ENCODE results near the gene RBMS3. TPM values are rescaled to one million over a fixed set of nuclear protein-coding genes. Genes with fewer than 3 reads are reported as not detected.

The RBMS3 gene
- total and polyA plus RNA-seq, 2 of the 13 experiments (the other 11 are each of a cell fraction or from before 2014, with no cell fraction given), result not detected

DNA sequence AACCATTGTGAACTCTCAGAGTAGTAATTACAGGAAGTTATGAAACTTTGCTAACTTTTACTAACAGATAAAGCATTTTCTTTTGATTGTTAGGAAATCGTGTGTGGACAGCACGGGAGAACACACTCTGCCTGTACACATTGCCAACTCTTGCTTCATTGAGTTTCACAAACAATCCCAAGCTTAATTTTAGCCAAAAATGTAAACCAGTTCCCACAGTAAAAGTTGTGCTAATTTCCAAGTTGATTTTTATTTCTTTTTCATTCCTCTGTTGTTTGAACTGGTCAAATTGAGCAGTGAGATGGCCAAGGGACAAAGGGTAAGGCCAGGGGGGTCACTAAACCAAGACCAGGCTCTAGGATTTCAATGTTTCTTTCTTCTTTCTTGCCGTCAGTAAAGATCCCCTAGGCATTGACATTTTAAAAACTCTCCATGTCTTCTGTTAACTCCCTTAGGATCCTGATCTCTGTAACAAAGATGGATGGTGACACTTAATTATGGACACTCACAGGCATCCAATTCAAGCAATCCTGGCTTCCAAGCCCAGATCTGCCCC lies 414.9 kb downstream of the RBMS3 start:
- CTCF ChIA-PET (ENCODE audit: low intra/inter-chr PET ratio, low total read pairs), result no interaction called here
- Histone ChIP-seq H3K27ac (ENCODE audit: extremely low read length, insufficient read depth, low read length) (no peak overlapping the region), H3K36me3 (replicated peaks in 1 of 2; ENCODE audit: control insufficient read depth in 1 of 2, insufficient read depth in 2 of 2, low read length in 2 of 2) (no peaks in the 10 kb centered on the region), H3K4me3 (replicated peaks in 1 of 3; ENCODE audit: insufficient read depth in 1 of 3, low read depth in 2 of 3, low read length in 3 of 3) (no peak overlapping the region), H3K9ac (ENCODE audit: insufficient read depth, low read depth, low read length) (no peak overlapping the region), H4K20me1 (ENCODE audit: insufficient read depth, low read length) (no peaks in the 10 kb centered on the region), H3K27me3 (ENCODE audit: control insufficient read depth in 1 of 2, insufficient read depth in 2 of 2, low read length in 2 of 2) (no peaks in the 10 kb centered on the region), H3K4me2 (ENCODE audit: low read depth, low read length) (no peak overlapping the region), H3K79me2 (ENCODE audit: insufficient read depth, low read length) (no peaks in the 10 kb centered on the region), H2AFZ (ENCODE audit: low read length) (no peak overlapping the region), H3K4me1 (ENCODE audit: insufficient read depth, low read length) (no peaks in the 10 kb centered on the region), H3K9me3 (ENCODE audit: low read length) (no peaks in the 10 kb centered on the region)
- no TSS peak for BruUV-seq (replicated peaks)
- FAIRE-seq (no peak), ATAC-seq (no peak), DNase-seq (ENCODE audit: low spot score) (no peak)
- POLR2A ChIA-PET, result no interaction called here
- 3% methylated on average over 3 of the region's 3 CpGs for WGBS (ENCODE audit: low lambda C conversion rate)
- TF ChIP-seq GABPB1 (CRISPR knock-in tag; IDR thresholded peaks at IDR 0.05) (no peak), ZKSCAN8 (CRISPR knock-in tag; IDR thresholded peaks at IDR 0.05; ENCODE audit: borderline replicate concordance) (no peak), SP4 (CRISPR knock-in tag; IDR thresholded peaks at IDR 0.05) (no peak)
- intact Hi-C loops (cut with micrococcal nuclease; ENCODE audit: unreplicated experiment) (no loop called here), in situ Hi-C loops (cut with HindIII; ENCODE audit: extremely low pct_ligation_motif_present, low pct_unique_long_range_greater_than_20kb) (no loop called here)

DNA sequence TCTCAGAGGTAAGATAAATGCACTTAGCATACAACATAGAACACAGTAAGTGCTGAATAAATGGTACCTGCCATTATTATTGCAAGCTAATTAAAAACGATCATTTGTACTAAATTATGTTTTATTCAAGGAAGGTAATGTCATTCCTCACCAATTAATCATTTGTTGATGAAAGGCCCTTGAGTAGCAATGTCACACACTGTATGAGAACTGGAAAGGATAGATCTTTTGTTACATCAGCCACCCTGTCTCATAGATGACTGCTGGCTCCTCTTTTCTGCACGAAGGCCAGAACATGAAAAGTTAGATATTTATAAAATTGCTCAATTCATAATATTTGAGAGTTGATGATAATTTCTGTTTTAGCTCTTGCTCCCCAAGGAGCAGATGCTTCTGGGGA lies 415.4 kb downstream of the RBMS3 start:
- H2AFZ ChIP-seq (ENCODE audit: low read length), result no peak overlapping the region
- WGBS (ENCODE audit: low lambda C conversion rate), result 0% methylated on average over 2 of the region's 2 CpGs
- intact Hi-C loops (cut with micrococcal nuclease; ENCODE audit: unreplicated experiment) (no loop called here), in situ Hi-C loops (cut with HindIII; ENCODE audit: extremely low pct_ligation_motif_present, low pct_unique_long_range_greater_than_20kb) (no loop called here)
- no peak overlapping the region for H3K4me3 ChIP-seq (replicated peaks in 1 of 3; ENCODE audit: insufficient read depth in 1 of 3, low read depth in 2 of 3, low read length in 3 of 3)
- H3K4me1 ChIP-seq (ENCODE audit: insufficient read depth, low read length), result no peaks in the 10 kb centered on the region
- no peak overlapping the region for H3K27ac ChIP-seq (ENCODE audit: extremely low read length, insufficient read depth, low read length)
- H3K9ac ChIP-seq (ENCODE audit: insufficient read depth, low read depth, low read length), result no peak overlapping the region
- H3K9me3 ChIP-seq (ENCODE audit: low read length), result no peaks in the 10 kb centered on the region
- no peak for FAIRE-seq
- no peaks in the 10 kb centered on the region for H4K20me1 ChIP-seq (ENCODE audit: insufficient read depth, low read length)
- ChIA-PET POLR2A (no interaction called here), CTCF (ENCODE audit: low intra/inter-chr PET ratio, low total read pairs) (no interaction called here)
- H3K27me3 ChIP-seq (ENCODE audit: control insufficient read depth in 1 of 2, insufficient read depth in 2 of 2, low read length in 2 of 2), result no peaks in the 10 kb centered on the region
- no peaks in the 10 kb centered on the region for H3K36me3 ChIP-seq (replicated peaks in 1 of 2; ENCODE audit: control insufficient read depth in 1 of 2, insufficient read depth in 2 of 2, low read length in 2 of 2)
- DNase-seq (ENCODE audit: low spot score), result no peak
- no peak for ATAC-seq
- no peak overlapping the region for H3K4me2 ChIP-seq (ENCODE audit: low read depth, low read length)
- no TSS peak for BruUV-seq (replicated peaks)
- H3K79me2 ChIP-seq (ENCODE audit: insufficient read depth, low read length), result no peaks in the 10 kb centered on the region
- no peak for TF ChIP-seq ZNF780A (CRISPR knock-in tag; IDR thresholded peaks at IDR 0.05)
- TF ChIP-seq BRD4 (CRISPR knock-in tag; IDR thresholded peaks at IDR 0.05), result no peak
